Activated T-helper 1 cell treated with anti-CD3 and anti-CD28 coated beads, Interleukin-12 subunit alpha, Interleukin-12 subunit beta, Interleukin-2, Interleukin-4 antibody, amounts not matched to agents 30 ng/mL and 10 ng/mL and 1 ng/mL, durations not matched to agents 14 hours and 24 hours and 36 hours (primary cell): ENCODE measurements around the gene CERCAM. TPM values are rescaled to one million over a fixed set of nuclear protein-coding genes. Genes with fewer than 3 reads are reported as not detected.
"Not testable (repeated sequence)": the region's sequence is repeated elsewhere in the genome, so short reads cannot be mapped to it uniquely, and the experiment has no call there.

ENCODE experiments used
- DNase-seq: peaks from one replicate; pipeline ENCODE4 v3.0.0; 2021; ENCODE audit warnings: low spot score
- H3K27ac Mint-ChIP-seq: one replicate; pipeline ENCODE4 v1.8.0; 2021; ENCODE audit warnings: mild to moderate bottlenecking, mixed read lengths
- H3K27me3 Mint-ChIP-seq: one replicate; pipeline ENCODE4 v1.8.0; 2022; ENCODE audit warnings: mild to moderate bottlenecking, moderate library complexity, mixed read lengths; ENCODE audit not compliant: insufficient read depth
- H3K36me3 Mint-ChIP-seq: one replicate; pipeline ENCODE4 v1.8.0; 2021; ENCODE audit warnings: low read depth, mixed read lengths
- H3K4me1 Mint-ChIP-seq: one replicate; pipeline ENCODE4 v1.8.0; 2021; ENCODE audit warnings: low read depth, mixed read lengths
- H3K4me3 Mint-ChIP-seq: one replicate; pipeline ENCODE4 v1.8.0; 2021; ENCODE audit warnings: mild to moderate bottlenecking, moderate library complexity, mixed read lengths
- H3K9me3 Mint-ChIP-seq: one replicate; pipeline ENCODE4 v1.8.0; 2021; ENCODE audit warnings: mixed read lengths
- intact Hi-C: fragments of 100-400 bp; cut with micrococcal nuclease; formaldehyde crosslinking; loops from one replicate; pipeline ENCODE4 v1.15.1; 2024
- total RNA-seq: library from RNA; stranded (reverse); gene quantifications from 2 replicates; pipeline ENCODE4 v1.2.3, GENCODE V29; 2022

Gene CERCAM
- total RNA-seq, 1 donor from 2014 or later = 1.6 TPM

- no peaks in the 10 kb centered on the region for H3K36me3 Mint-ChIP-seq
- no peaks in the 10 kb centered on the region for H3K9me3 Mint-ChIP-seq
- H3K4me3 Mint-ChIP-seq = no peak overlapping the region
- no peaks in the 10 kb centered on the region for H3K4me1 Mint-ChIP-seq
- DNase-seq = no peak
- H3K27ac Mint-ChIP-seq = no peak overlapping the region
- peaks cover 17% of the 10 kb centered on the region for H3K27me3 Mint-ChIP-seq
- intact Hi-C loops = no loop called here
Observed at GRCh38 chr9:128399861-128400260, 20.8 kb upstream of the CERCAM start.

GRCh38 chr9:128404560-128404959, 16.1 kb upstream of the CERCAM start:
- intact Hi-C loops = no loop called here
- H3K4me1 Mint-ChIP-seq = no peaks in the 10 kb centered on the region
- H3K4me3 Mint-ChIP-seq = no peak overlapping the region
- DNase-seq = no peak
- H3K27ac Mint-ChIP-seq = no peak overlapping the region
- no peaks in the 10 kb centered on the region for H3K36me3 Mint-ChIP-seq
- peaks cover 18% of the 10 kb centered on the region for H3K27me3 Mint-ChIP-seq
- no peaks in the 10 kb centered on the region for H3K9me3 Mint-ChIP-seq

GRCh38 chr9:128405077-128405779, 15.4 kb upstream of the CERCAM start:
- Mint-ChIP-seq H3K4me1 (no peaks in the 10 kb centered on the region), H3K27ac (no peak overlapping the region), H3K27me3 (peaks cover 25% of the 10 kb centered on the region), H3K4me3 (no peak overlapping the region), H3K9me3 (no peaks in the 10 kb centered on the region), H3K36me3 (no peaks in the 10 kb centered on the region)
- intact Hi-C loops = no loop called here
- no peak for DNase-seq

DNA sequence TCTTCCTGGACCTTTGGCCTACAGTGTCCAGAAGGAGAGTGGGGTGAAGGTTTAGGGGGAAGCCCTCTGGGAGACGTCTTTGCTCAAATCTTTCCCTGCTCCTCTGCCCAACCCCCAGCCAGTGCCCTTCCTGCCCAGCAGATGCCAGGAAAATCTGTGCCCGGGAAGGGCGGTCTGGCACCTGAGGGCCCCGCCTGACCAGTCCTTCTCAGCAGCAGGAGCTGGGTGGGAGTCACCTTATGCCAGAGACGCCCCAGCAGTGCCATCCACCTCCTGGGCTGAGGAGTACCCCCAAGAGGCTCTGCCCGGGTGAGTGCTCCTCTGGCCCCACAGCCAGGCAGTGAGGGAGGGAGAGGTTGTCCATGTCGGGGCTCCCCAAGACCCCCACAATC, 14.9 kb upstream of the CERCAM start:
- Mint-ChIP-seq H3K9me3 (no peaks in the 10 kb centered on the region), H3K27ac (no peak overlapping the region), H3K4me3 (no peak overlapping the region), H3K27me3 (peaks cover 29% of the 10 kb centered on the region), H3K36me3 (no peaks in the 10 kb centered on the region), H3K4me1 (no peaks in the 10 kb centered on the region)
- intact Hi-C loops = no loop called here
- no peak for DNase-seq

DNA sequence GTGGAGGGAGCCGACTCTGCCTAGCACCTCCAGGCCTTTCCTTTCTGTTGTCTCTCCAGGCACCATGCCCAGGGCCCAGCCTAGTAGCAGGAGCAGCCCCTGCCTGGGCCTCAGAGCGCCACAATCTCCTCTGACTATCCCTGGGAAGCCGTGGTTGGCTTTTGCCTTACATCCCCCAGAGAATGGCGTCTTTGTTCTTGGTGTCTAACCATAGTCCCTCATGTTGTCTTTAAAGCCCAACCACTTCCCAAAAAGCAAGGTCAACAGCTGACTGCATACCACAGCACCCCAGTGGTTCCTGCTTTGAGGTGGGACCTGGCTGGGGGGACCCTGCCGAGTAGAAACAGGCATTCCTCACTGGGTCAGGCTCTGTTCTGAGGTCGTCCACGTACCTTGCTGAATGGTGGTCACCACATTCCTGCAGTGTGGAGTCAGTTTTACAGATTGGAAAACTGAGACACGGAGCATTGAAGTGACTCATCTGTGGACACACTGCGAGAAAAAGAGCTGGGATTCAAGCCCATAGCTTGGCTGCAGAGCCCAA, 13.7 kb upstream of the CERCAM start:
- intact Hi-C loops = no loop called here
- Mint-ChIP-seq H3K36me3 (no peaks in the 10 kb centered on the region), H3K4me1 (no peaks in the 10 kb centered on the region), H3K27me3 (peaks cover 38% of the 10 kb centered on the region), H3K27ac (no peak overlapping the region), H3K9me3 (no peaks in the 10 kb centered on the region), H3K4me3 (no peak overlapping the region)
- DNase-seq = no peak

- Mint-ChIP-seq H3K4me1 (no peaks in the 10 kb centered on the region), H3K4me3 (no peak overlapping the region), H3K36me3 (no peaks in the 10 kb centered on the region), H3K27ac (no peak overlapping the region), H3K27me3 (peaks cover 37% of the 10 kb centered on the region), H3K9me3 (no peaks in the 10 kb centered on the region)
- no peak for DNase-seq
- intact Hi-C loops = no loop called here
Observed at GRCh38 chr9:128408963-128409431, 11.7 kb upstream of the CERCAM start.

DNA sequence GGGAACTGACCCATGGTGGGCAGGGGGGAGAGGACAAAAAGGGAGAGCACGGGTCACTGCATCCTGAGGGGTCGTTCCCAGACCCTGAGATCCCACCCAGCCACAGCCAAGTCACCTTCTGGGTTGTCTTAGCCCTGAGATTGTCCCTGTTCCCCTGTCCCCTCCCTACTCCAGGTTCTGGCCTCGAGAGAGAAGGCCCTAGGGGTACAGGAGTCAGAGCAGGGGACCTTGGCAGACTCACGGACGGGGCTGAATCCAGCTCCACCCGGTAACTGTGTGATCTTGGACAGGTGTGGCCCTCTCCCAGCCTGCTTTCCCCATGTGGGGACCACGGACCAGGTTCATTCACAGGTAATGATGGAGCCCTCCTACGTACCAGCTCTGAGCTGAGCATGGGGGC, 11.2 kb upstream of the CERCAM start:
- no peak overlapping the region for H3K4me3 Mint-ChIP-seq
- H3K27me3 Mint-ChIP-seq = peaks cover 37% of the 10 kb centered on the region
- no peaks in the 10 kb centered on the region for H3K9me3 Mint-ChIP-seq
- H3K4me1 Mint-ChIP-seq = no peaks in the 10 kb centered on the region
- no peak overlapping the region for H3K27ac Mint-ChIP-seq
- intact Hi-C loops = no loop called here
- no peak for DNase-seq
- no peaks in the 10 kb centered on the region for H3K36me3 Mint-ChIP-seq

GRCh38 chr9:128409978-128410377, 10.7 kb upstream of the CERCAM start:
- Mint-ChIP-seq H3K4me3 (no peak overlapping the region), H3K36me3 (no peaks in the 10 kb centered on the region), H3K9me3 (no peaks in the 10 kb centered on the region), H3K4me1 (no peaks in the 10 kb centered on the region), H3K27me3 (peaks cover 37% of the 10 kb centered on the region), H3K27ac (no peak overlapping the region)
- intact Hi-C loops = loop anchor here (5.0 kb wide), 1 partner anchor 113 kb away; no protein-coding TSS in a partner anchor
- no peak for DNase-seq

GRCh38 chr9:128411364-128412119, 9.1 kb upstream of the CERCAM start:
- Mint-ChIP-seq H3K27me3 (peaks cover 48% of the 10 kb centered on the region), H3K4me3 (no peak overlapping the region), H3K27ac (no peak overlapping the region), H3K36me3 (no peaks in the 10 kb centered on the region), H3K9me3 (no peaks in the 10 kb centered on the region), H3K4me1 (peaks cover 2% of the 10 kb centered on the region)
- intact Hi-C loops = loop anchor here (1.0 to 5.0 kb wide), 2 partner anchors 49 to 114 kb away; no protein-coding TSS in a partner anchor
- no peak for DNase-seq

- Mint-ChIP-seq H3K9me3 (no peaks in the 10 kb centered on the region), H3K36me3 (no peaks in the 10 kb centered on the region), H3K4me1 (peaks cover 5% of the 10 kb centered on the region), H3K27ac (no peak overlapping the region), H3K4me3 (no peak overlapping the region), H3K27me3 (peaks cover 44% of the 10 kb centered on the region)
- intact Hi-C loops = loop anchor here (1.0 to 5.0 kb wide), 2 partner anchors 50 to 115 kb away; no protein-coding TSS in a partner anchor
- DNase-seq = peak; percentile 22
Observed at GRCh38 chr9:128412120-128412790, 8.4 kb upstream of the CERCAM start.

- intact Hi-C loops = loop anchor here (5.0 kb wide), 1 partner anchor 116 kb away; no protein-coding TSS in a partner anchor
- not testable (repeated sequence) for H3K27ac Mint-ChIP-seq, H3K4me3 Mint-ChIP-seq, H3K9me3 Mint-ChIP-seq, DNase-seq, H3K4me1 Mint-ChIP-seq, H3K36me3 Mint-ChIP-seq
- H3K27me3 Mint-ChIP-seq = peaks cover 45% of the 10 kb centered on the region
Observed at GRCh38 chr9:128413728-128414127, 6.9 kb upstream of the CERCAM start.

GRCh38 chr9:128414461-128414860, 6.2 kb upstream of the CERCAM start:
- peaks cover 51% of the 10 kb centered on the region for H3K27me3 Mint-ChIP-seq
- H3K36me3 Mint-ChIP-seq = no peaks in the 10 kb centered on the region
- H3K27ac Mint-ChIP-seq = no peak overlapping the region
- H3K9me3 Mint-ChIP-seq = no peaks in the 10 kb centered on the region
- peaks cover 10% of the 10 kb centered on the region for H3K4me1 Mint-ChIP-seq
- H3K4me3 Mint-ChIP-seq = no peak overlapping the region
- DNase-seq = no peak
- intact Hi-C loops = loop anchor here (5.0 kb wide), 1 partner anchor 117 kb away; no protein-coding TSS in a partner anchor
